ENCODE measurements around the gene IL36G. TPM values are rescaled to one million over a fixed set of nuclear protein-coding genes. Genes with fewer than 3 reads are reported as not detected.

The IL36G gene
- total RNA-seq, 1 donor from 2014 or later, result not detected

- DNase-seq (ENCODE audit: low spot score), result no peak
These were observed 40.7 kb downstream of the IL36G start for GRCh38 chr2:113018509-113018908.

- DNase-seq (ENCODE audit: low spot score), result no peak
These were observed 43.5 kb downstream of the IL36G start for GRCh38 chr2:113021312-113021711.

DNA sequence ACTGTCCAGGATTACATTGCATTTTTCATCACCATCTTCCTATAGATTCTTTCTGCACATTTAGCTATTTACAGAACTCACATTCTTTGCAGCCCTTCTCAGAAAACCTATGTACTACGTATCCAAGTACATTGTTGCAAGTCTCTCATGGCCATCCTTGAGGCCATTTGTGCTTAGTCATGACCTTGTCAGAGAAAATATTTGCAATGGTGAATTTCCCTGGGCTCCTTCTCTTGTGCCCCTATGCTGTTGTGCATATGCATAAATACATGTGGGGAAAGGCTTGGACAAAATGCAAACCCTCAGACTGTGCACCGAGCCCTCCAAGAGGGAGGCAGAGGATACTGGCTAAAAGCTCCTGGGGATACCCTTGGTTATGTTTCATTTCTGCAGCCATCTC is 47.0 kb downstream of the IL36G start:
- no peak for DNase-seq (ENCODE audit: low spot score)

GRCh38 chr2:113025737-113026136 is 47.9 kb downstream of the IL36G start:
- no peak for DNase-seq (ENCODE audit: low spot score)

GRCh38 chr2:113027691-113028090 is 49.9 kb downstream of the IL36G start:
- DNase-seq (ENCODE audit: low spot score), result no peak

GRCh38 chr2:113028112-113028511 is 50.3 kb downstream of the IL36G start:
- DNase-seq (ENCODE audit: low spot score), result no peak

- no peak for DNase-seq (ENCODE audit: low spot score)
These were observed 54.9 kb downstream of the IL36G start for GRCh38 chr2:113032737-113033136.

DNA sequence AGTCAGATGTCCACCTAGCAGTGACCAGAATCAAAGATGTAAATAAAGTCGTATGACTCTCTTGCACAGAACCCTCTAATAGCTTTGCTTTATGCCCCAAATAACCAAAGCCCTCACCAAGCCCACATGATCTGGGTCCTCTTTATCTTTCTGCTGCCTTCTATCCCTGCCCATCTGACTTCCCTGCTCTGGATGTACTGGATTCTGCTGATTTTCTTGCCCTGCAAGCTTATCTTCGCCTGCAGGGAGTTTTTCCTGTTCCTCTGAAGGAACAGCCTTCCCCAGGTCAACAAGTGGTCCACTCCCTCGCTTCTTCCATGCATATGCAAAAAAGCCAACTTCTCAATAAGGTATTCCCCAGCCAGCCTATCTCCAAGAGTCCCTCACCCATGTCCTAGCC is 56.2 kb downstream of the IL36G start:
- no peak for DNase-seq (ENCODE audit: low spot score)

Other genes starting within 250 kb of the IL36G start
- 1.5 TPM for gene CKAP2L, start 213.4 kb upstream of the IL36G start, total RNA-seq
- 0.66 TPM for gene IL1A, start 193.5 kb upstream of the IL36G start, total RNA-seq
- gene IL1B, start 141.2 kb upstream of the IL36G start, total RNA-seq, result 33.2 TPM
- gene IL37, start 66.8 kb upstream of the IL36G start, total RNA-seq, result 0.29 TPM
- gene IL36A, start 27.5 kb downstream of the IL36G start, total RNA-seq, result not detected
- not detected for gene IL36B, start 74.9 kb downstream of the IL36G start, total RNA-seq
- gene IL36RN, start 81.2 kb downstream of the IL36G start, total RNA-seq, result not detected
- not detected for gene IL1F10, start 90.0 kb downstream of the IL36G start, total RNA-seq
- 32.4 TPM for gene IL1RN, start 149.6 kb downstream of the IL36G start, total RNA-seq
- gene PSD4, start 196.0 kb downstream of the IL36G start, total RNA-seq, result 70.3 TPM